Activated gamma-delta T cell treated with Interleukin-2 at 50 U/mL for 16 hours (primary cell): ENCODE results near the gene TEAD1.

Source experiments
- DNase-seq: peaks from one replicate; pipeline ENCODE4 v3.0.0-alpha.2; 2020

Gene TEAD1

DNA sequence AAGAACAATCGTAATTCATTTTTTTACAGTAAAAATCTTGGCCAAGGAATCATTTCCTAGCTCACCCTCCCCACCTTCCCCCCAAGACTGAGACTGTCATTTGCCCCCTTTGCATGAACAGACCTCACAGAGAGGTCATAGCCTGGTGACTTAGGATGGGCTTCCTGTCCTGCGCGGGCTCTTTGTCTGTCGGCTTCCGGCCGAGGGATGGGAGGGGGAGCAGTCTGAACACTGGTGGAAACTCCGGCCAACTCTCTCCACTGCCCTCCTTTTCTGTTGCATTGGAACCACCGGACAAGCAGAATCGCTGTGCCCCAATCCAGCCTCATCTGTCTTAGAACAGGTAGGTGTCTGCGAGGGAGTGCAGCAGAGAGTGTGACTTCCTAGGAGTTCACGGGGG is 41.7 kb downstream of the TEAD1 start:
- DNase-seq: no peak

- no peak for DNase-seq
These were observed 42.6 kb downstream of the TEAD1 start for GRCh38 chr11:12716816-12717215.

GRCh38 chr11:12717851-12718291 is 43.6 kb downstream of the TEAD1 start:
- DNase-seq: peak; percentile 8

GRCh38 chr11:12719221-12719620 is 45.0 kb downstream of the TEAD1 start:
- DNase-seq: no peak

DNA sequence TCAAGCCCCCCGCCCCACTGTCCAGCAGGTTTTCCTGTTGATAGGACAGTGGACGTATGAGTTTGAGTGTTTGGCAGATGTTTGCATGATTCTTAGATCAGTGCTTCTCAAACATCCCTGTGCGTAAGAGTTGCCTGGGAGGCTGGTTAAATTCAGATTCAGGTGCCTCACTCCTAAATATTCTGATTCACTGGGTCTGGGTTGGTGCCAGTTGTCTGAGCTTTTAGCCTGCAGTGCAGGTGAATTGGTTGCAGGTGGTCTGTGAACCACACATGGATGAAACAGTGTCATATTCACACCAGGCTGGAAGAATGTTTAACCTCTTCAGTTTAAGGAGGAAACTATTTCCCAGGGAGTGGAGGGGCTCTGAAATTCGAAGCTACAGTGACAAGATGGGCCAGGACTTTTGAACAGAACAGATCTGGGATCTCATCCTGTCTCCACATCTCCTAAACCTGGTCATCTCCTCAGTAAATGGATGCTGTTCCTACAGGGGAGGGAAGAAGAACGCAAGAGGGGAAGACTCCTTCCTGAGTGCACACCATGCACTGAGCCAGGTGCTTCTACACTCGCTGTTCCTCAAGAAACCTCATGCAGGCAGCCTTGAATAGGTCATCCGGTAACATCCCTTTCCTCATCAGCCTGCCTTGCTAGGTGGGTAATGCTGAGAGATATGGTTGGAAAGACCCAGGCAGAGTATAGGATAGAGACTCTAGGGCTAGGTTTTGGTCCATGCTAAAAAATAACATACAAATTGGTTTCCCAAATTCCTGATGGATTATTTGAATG is 47.8 kb downstream of the TEAD1 start:
- DNase-seq: no peak

GRCh38 chr11:12723421-12724300 is 49.4 kb downstream of the TEAD1 start:
- no peak for DNase-seq

- no peak for DNase-seq
These were observed 50.3 kb downstream of the TEAD1 start for GRCh38 chr11:12724301-12725054.

DNA sequence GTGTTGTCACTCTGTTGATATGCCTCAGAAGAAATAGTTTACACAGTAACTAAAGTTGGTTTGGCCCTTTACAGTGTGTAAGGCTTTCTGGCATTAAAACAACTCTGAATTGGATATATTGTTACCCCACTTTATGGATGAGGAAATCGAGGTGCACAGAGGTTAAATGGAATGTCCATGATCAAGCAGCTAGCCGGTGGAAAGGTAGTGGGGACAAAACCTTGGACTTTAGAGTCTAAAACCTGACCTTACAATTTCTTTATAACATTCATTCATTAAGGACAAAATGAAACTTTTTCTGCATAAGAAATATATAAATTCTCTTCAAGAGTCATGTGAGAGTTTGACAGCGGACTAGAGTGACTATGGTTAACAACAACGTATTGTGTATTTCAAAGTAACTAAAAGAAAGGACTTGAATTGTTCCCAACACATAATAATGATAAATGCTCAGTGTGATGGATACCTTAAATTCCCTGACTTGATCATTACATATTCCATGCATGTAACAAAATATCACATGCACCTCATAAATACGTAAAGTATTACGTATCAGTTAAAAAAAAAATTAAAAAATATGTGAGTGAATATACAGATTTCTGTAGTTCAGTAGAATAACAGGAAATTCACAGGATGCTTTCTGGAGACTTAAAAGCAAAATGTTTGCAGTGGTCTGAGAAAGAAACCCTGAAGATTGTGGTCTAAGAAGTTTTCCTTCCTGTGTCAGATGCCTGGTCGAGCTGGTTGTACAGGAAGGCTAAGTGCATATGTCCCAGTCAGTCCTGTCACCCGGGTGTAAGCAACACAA is 51.0 kb downstream of the TEAD1 start:
- no peak for DNase-seq

GRCh38 chr11:12725863-12726682 is 51.9 kb downstream of the TEAD1 start:
- DNase-seq: no peak

- no peak for DNase-seq
These were observed 53.5 kb downstream of the TEAD1 start for GRCh38 chr11:12727563-12728211.

- DNase-seq: no peak
These were observed 54.2 kb downstream of the TEAD1 start for GRCh38 chr11:12728417-12728816.

- no peak for DNase-seq
These were observed 55.7 kb downstream of the TEAD1 start for GRCh38 chr11:12729941-12730340.

GRCh38 chr11:12731841-12732336 is 57.7 kb downstream of the TEAD1 start:
- DNase-seq: no peak

- no peak for DNase-seq
These were observed 58.9 kb downstream of the TEAD1 start for GRCh38 chr11:12733091-12733490.

- DNase-seq: no peak
These were observed 60.4 kb downstream of the TEAD1 start for GRCh38 chr11:12734625-12735024.

- DNase-seq: no peak
These were observed 61.0 kb downstream of the TEAD1 start for GRCh38 chr11:12735262-12735661.

GRCh38 chr11:12737024-12737423 is 62.8 kb downstream of the TEAD1 start:
- DNase-seq: no peak

DNA sequence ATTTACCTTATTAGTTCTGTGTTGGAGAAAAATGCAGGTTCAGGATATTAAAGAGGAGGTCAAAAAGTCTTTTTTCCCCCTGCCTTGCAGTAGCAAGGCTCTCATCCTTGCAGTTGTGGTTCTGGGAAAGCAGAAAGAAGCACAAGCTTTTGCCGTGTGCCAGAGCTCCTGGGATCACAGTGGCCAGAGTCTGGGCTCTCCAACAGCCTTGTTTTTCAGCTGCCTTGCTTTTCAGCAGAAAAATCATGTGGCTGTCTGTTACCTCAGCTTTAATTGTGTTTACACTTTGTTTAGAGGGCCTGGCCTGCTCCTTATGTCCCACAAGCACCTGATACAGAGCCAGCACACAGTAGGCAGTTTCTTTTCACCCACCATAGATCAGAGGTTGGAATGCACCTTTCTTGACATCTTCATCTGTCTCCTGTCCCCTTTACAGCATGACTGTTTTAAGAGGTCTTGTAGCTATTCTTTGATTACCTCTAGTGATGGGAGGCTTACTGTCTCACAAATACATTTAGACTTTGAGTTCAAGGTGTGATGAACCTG is 67.5 kb downstream of the TEAD1 start:
- no peak for DNase-seq

DNA sequence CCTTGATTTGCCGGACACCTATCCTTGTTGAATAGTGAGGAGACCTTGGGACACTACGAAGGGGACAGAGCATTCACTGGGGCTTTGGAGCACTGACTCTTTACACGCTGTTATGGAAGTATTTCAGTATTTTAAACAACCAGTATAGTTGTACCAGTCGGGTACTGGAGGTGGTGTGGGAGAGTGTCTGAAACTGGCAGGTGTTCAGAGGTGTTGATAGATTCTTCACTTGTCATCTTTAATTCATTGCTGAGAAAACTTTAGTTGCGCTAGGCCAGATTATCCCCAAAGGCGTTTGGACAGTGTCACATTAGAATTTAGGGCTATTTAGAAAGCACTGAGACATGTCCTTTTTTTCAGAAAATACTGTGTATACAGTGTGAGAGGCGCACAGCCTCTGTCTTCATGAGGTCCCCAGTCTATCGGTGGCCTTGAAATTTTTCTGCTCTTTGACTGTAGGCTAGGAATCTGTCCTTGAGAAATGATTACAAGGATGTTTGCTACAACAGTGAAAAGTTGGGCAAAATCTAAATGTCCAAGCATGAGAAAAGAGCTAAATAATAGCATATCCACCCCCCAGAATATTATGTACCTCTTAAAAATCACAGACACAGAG is 69.7 kb downstream of the TEAD1 start:
- DNase-seq: no peak
